Adrenal gland (tissue), 5 donors: ENCODE data around the gene GLI1.

Source experiments
- CTCF ChIP-seq, 6 experiments: fragments of 450-650 bp in 4 of 6; fragments of 200-600 bp in 2 of 6; sonication (generic) in 1 of 6; IDR thresholded peaks; 1 replicate in 5 of 6; 2 replicates in 1 of 6; pipeline versions ENCODE4 v1.5.1 to v1.8.0; 2016 to 2021; ENCODE audit warnings: antibody characterized with exemption in 6 of 6, mild to moderate bottlenecking in 2 of 6, moderate library complexity in 1 of 6
- POLR2A ChIP-seq, 2 donors: fragments of 450-650 bp; IDR thresholded peaks; one replicate each; pipeline ENCODE4 v1.6.1; 2017; ENCODE audit warnings: antibody characterized with exemption in 2 of 2, mild to moderate bottlenecking in 2 of 2, moderate library complexity in 1 of 2
- donor health status: DM: no; HTN: no; CAD: no.

- TF ChIP-seq POLR2A (IDR thresholded peaks at IDR 0.05) = no peak
- TF ChIP-seq CTCF (IDR thresholded peaks at IDR 0.05) = no peak
Measured at GRCh38 chr12:57518176-57518919, 58.8 kb downstream of the GLI1 start.
